ENCODE results near the gene FRAS1. TPM values are rescaled to one million over a fixed set of nuclear protein-coding genes. Genes with fewer than 3 reads are reported as not detected.

FRAS1 gene
- total RNA-seq, 8 experiments from 2014 or later = 0.59 to 28.6 (median 5.4) TPM

DNA sequence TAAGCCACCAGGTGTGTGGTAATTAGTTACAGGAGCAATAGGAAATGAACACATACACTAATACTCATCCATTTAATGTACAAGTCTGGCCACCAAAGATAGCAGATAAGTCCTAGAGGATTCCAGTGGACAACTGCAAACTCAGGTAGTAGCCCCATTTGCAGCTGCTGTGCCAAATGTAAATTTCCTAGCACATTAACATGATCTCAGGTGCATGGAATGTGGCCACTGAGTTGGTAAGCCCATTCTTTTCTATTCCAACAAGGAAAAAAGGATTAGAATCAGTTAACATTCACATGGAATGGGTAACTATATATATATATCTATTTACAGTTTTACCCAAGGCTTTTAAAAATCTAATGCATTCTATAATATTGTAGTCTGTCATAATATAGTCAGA, 23.3 kb upstream of the FRAS1 start:
- H3K27ac ChIP-seq = no peak overlapping the region
- no peak overlapping the region for H3K4me3 ChIP-seq
- H3K4me1 ChIP-seq (replicated peaks in 1 of 2) = no peaks in the 10 kb centered on the region
- in situ Hi-C loops (cut with MboI; ENCODE audit: low pct_unique_long_range_greater_than_20kb in 2 of 9, low sequenced_read_pairs in 9 of 9, unreplicated experiment in 9 of 9) = no loop called here
- ATAC-seq (replicated peaks in 6 of 8) = no peak

DNA sequence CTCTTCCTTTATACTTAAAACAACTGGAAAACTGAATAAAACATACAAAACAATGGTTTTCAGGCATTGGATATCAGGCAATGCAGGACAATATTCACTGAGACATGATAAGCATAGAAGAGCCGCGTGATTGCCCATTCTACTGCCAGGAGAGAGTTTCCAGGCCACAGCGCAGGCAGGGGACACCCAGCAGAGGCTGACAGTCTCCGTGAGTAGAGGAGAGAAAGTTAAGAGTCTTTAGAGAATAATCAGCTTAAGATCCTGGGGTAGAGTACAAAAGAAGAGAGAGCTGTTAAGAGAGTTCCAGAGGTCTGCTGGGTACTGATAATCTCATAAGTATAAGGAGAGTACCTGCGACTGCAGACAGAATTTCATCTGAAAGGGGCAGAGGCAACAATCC, 18.4 kb upstream of the FRAS1 start:
- WGBS, 10 experiments = 50 to 100% (median 89%) methylated on average over 1 to 5 of the region's 5 CpGs; no CpG with 5 or more reads in 1 of the 10 experiments
- no peak for ATAC-seq (replicated peaks in 6 of 8)
- H3K4me3 ChIP-seq = no peak overlapping the region
- no peak overlapping the region for H3K27ac ChIP-seq
- in situ Hi-C loops (cut with MboI; ENCODE audit: low pct_unique_long_range_greater_than_20kb in 2 of 9, low sequenced_read_pairs in 9 of 9, unreplicated experiment in 9 of 9) = no loop called here
- no peaks in the 10 kb centered on the region for H3K4me1 ChIP-seq (replicated peaks in 1 of 2)

- ATAC-seq (replicated peaks in 6 of 8) = no peak
- WGBS, 10 experiments = 67 to 100% (median 100%) methylated on average over 1 of the region's 1 CpG; no CpG with 5 or more reads in 4 of the 10 experiments
- in situ Hi-C loops (cut with MboI; ENCODE audit: low pct_unique_long_range_greater_than_20kb in 2 of 9, low sequenced_read_pairs in 9 of 9, unreplicated experiment in 9 of 9) = no loop called here
Observed at GRCh38 chr4:78039678-78040077, 17.4 kb upstream of the FRAS1 start.

GRCh38 chr4:78040431-78040830, 16.7 kb upstream of the FRAS1 start:
- in situ Hi-C loops (cut with MboI; ENCODE audit: low pct_unique_long_range_greater_than_20kb in 2 of 9, low sequenced_read_pairs in 9 of 9, unreplicated experiment in 9 of 9) = no loop called here
- no peaks in the 10 kb centered on the region for H3K4me1 ChIP-seq (replicated peaks in 1 of 2)
- ATAC-seq (replicated peaks in 6 of 8) = peak in 1 of 8 experiments; percentile 44
- no peak overlapping the region for H3K27ac ChIP-seq
- no peak overlapping the region for H3K4me3 ChIP-seq
- 80 to 100% (median 100%) methylated on average over 1 of the region's 1 CpG; no CpG with 5 or more reads in 1 of the 10 experiments for WGBS, 10 experiments

More at GRCh38 chr4:78039678-78040077, 17.4 kb upstream of the FRAS1 start:
- Histone ChIP-seq H3K4me1 (replicated peaks in 1 of 2) (no peaks in the 10 kb centered on the region), H3K4me3 (no peak overlapping the region), H3K27ac (no peak overlapping the region)

- in situ Hi-C loops (cut with MboI; ENCODE audit: low pct_unique_long_range_greater_than_20kb in 2 of 9, low sequenced_read_pairs in 9 of 9, unreplicated experiment in 9 of 9) = no loop called here
- Histone ChIP-seq H3K4me1 (replicated peaks in 1 of 2) (no peaks in the 10 kb centered on the region), H3K27ac (no peak overlapping the region), H3K4me3 (no peak overlapping the region)
- WGBS, 10 experiments = 16 to 100% (median 67%) methylated on average over 1 to 3 of the region's 3 CpGs; no CpG with 5 or more reads in 1 of the 10 experiments
- peak in 1 of 8 experiments; percentile 45 for ATAC-seq (replicated peaks in 6 of 8)
Observed at GRCh38 chr4:78047366-78047765, 9.8 kb upstream of the FRAS1 start.

DNA sequence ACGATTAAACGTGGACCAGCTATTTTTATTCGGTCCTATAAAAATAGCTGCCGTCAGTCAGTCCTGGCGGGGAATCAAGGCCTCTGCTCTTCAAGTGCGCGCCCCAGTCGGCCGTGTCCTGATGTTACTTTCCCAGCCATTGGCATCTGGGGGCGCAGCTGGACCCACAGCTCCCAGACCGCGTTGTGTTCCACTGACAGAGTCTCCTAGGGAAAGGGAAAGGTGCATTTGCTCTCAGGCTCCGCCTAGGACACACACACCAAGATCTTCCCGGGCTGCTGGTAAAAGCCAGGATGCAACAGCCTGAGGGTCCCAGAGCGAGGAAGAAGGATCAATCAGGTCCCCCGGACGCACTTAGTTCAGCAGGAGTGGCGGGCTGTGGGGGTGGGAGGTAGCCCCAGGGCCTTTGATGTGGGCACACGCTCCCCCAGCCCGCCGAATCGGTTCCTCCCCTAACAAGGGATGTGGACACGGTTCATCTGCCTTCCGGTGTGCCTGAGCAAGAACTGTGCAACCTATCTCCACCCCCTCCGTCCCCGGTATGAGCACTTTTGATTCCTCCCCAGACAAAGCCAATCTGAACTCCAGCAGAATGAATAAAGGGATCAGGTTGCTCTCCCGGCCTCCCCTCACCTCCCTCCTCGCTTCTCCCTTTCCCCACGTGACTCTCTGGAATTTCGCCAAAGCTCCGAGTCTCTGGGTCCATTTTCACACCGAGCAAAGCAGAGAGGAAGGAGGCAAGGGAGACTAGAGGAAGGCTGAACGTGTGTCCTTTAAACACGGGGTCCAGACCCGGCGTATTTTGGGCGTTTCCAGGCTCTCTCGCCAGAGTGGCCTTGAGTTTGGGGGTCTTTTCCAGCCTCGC, 626 bp upstream of the FRAS1 start:
- H3K27ac ChIP-seq = peak overlapping the region; percentile 41 to 70
- 0 to 20% (median 5%) methylated on average over 1 to 14 of the region's 39 CpGs; no CpG with 5 or more reads in 1 of the 10 experiments for WGBS, 10 experiments
- peak overlapping the region; percentile 45 to 94 (median 53) for H3K4me3 ChIP-seq
- ATAC-seq (replicated peaks in 6 of 8) = peak; percentile 61 to 79 (median 68)
- peaks cover 2 to 5% of the 10 kb centered on the region in 2 donors for H3K4me1 ChIP-seq (replicated peaks in 1 of 2)
- in situ Hi-C loops (cut with MboI; ENCODE audit: low pct_unique_long_range_greater_than_20kb in 2 of 9, low sequenced_read_pairs in 9 of 9, unreplicated experiment in 9 of 9) = loop anchor here in 1 of 9 experiments (25.0 kb wide), 1 partner anchor 456 kb away; no protein-coding TSS in a partner anchor

DNA sequence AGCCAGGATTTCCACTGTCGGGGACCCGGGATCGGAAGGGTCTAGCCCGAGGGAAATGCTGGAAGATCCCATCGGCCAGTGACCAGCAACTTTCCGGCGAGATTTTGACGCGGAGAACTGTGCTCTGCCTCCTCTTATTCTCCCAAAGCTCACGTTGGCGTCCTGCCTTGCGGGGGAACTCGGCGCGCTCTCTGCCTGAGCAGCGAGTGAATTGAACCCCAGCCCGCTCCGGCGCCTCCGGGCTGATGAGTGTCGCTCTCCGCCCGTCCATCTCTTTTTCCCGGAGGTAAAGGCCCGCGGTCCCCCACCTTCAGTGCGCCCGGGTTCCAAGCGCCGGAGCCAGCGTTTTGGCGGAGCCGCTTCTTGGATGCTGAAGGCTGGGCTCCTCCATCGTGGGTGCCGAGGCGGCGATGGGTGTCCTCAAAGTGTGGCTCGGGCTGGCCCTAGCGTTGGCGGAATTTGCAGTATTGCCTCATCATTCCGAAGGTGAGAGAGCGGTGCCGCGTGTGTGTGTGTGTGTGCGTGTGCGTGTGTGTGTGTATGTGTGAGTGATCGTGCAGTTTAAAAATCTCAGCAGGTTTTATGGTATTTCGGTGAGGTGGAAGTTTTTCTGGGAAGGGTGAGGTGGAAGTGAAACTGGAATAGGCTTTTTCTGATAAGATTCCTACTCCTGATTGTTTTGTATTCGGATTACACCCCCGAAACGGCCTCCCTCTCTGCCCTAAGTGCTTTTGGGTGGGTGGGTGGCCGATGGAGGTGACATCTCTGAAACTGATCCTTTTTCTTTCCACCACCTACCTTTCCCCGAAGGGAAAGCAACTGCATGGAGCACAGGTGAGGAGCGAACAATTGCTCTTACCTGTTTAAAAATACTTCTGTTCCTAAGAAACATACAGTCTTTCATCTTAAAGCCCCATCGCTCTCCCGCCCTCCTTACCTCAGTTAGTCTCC, 752 bp downstream of the FRAS1 start:
- WGBS, 10 experiments = 0 to 20% (median 0%) methylated on average over 1 to 19 of the region's 56 CpGs; no CpG with 5 or more reads in 1 of the 10 experiments
- ATAC-seq (replicated peaks in 6 of 8) = peak; percentile 10 to 41 (median 30)
- H3K27ac ChIP-seq = no peak overlapping the region
- peaks cover 2 to 5% of the 10 kb centered on the region in 2 donors for H3K4me1 ChIP-seq (replicated peaks in 1 of 2)
- H3K4me3 ChIP-seq = peak overlapping the region; percentile 45 to 94 (median 53)
- in situ Hi-C loops (cut with MboI; ENCODE audit: low pct_unique_long_range_greater_than_20kb in 2 of 9, low sequenced_read_pairs in 9 of 9, unreplicated experiment in 9 of 9) = loop anchor here in 1 of 9 experiments (25.0 kb wide), 1 partner anchor 454 kb away; no protein-coding TSS in a partner anchor

GRCh38 chr4:78058591-78059523, 1.7 kb downstream of the FRAS1 start:
- Histone ChIP-seq H3K27ac (no peak overlapping the region), H3K4me1 (replicated peaks in 1 of 2) (peaks cover 2 to 5% of the 10 kb centered on the region in 2 donors), H3K4me3 (peak overlapping the region; percentile 45 to 94 (median 53))
- in situ Hi-C loops (cut with MboI; ENCODE audit: low pct_unique_long_range_greater_than_20kb in 2 of 9, low sequenced_read_pairs in 9 of 9, unreplicated experiment in 9 of 9) = loop anchor here in 1 of 9 experiments (25.0 kb wide), 1 partner anchor 453 kb away; no protein-coding TSS in a partner anchor
- ATAC-seq (replicated peaks in 6 of 8) = peak; percentile 13 to 37 (median 26)
- WGBS, 10 experiments = 0 to 48% (median 0%) methylated on average over 2 to 26 of the region's 54 CpGs; no CpG with 5 or more reads in 1 of the 10 experiments

DNA sequence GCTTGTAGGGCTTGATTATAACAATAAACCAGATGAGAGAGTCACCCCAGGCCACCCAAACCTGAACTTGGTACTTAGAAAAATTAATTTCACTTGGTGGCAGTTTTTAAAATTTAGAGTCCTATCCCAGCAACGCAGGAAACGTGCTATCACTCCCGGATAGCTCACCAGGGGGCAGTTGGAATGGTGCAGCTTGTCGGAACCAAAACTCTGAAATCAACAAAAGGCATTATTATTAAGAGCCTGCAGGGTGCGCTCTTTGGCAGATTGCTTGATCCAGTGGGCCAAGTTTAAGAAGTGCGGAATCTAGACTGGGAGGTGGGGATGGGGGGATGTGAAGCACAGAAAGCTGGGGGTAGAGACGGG, 2.4 kb downstream of the FRAS1 start:
- peak in 7 of 8 experiments; percentile 4 to 23 (median 14) for ATAC-seq (replicated peaks in 6 of 8)
- Histone ChIP-seq H3K4me1 (replicated peaks in 1 of 2) (peaks cover 2 to 5% of the 10 kb centered on the region in 2 donors), H3K27ac (no peak overlapping the region), H3K4me3 (peak overlapping the region; percentile 45 to 94 (median 53))
- 0 to 41% (median 3%) methylated on average over 1 to 5 of the region's 7 CpGs; no CpG with 5 or more reads in 3 of the 10 experiments for WGBS, 10 experiments
- in situ Hi-C loops (cut with MboI; ENCODE audit: low pct_unique_long_range_greater_than_20kb in 2 of 9, low sequenced_read_pairs in 9 of 9, unreplicated experiment in 9 of 9) = loop anchor here in 1 of 9 experiments (25.0 kb wide), 1 partner anchor 453 kb away; no protein-coding TSS in a partner anchor

DNA sequence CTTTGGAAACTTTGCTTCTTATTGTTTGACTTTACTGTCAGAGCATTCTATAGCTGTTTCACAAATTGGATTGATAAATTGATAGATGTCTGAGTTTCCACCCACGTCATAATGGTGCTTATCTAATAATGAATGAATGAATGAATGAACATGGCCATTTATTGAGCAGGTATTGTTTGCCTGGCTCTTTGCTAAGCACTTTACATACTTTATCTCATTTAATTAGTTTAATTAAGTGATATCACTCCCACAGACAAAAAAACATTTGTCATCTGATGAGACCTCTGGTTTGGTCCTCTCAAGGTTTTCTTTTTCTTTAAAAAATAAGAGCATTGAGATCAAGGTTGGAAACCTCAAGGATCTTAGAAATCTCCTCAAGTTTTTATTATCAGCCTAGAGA, 2.8 kb downstream of the FRAS1 start:
- Histone ChIP-seq H3K27ac (no peak overlapping the region), H3K4me1 (replicated peaks in 1 of 2) (peaks cover 2 to 5% of the 10 kb centered on the region in 2 donors), H3K4me3 (peak overlapping the region in 4 of 5 donors; percentile 52 to 94 (median 55))
- in situ Hi-C loops (cut with MboI; ENCODE audit: low pct_unique_long_range_greater_than_20kb in 2 of 9, low sequenced_read_pairs in 9 of 9, unreplicated experiment in 9 of 9) = loop anchor here in 1 of 9 experiments (25.0 kb wide), 1 partner anchor 452 kb away; no protein-coding TSS in a partner anchor
- 20 to 100% (median 54%) methylated on average over 1 of the region's 1 CpG; no CpG with 5 or more reads in 2 of the 10 experiments for WGBS, 10 experiments
- ATAC-seq (replicated peaks in 6 of 8) = no peak

GRCh38 chr4:78061939-78062570, 4.9 kb downstream of the FRAS1 start:
- Histone ChIP-seq H3K4me3 (no peak overlapping the region), H3K27ac (no peak overlapping the region), H3K4me1 (replicated peaks in 1 of 2) (no peaks in the 10 kb centered on the region)
- ATAC-seq (replicated peaks in 6 of 8) = no peak
- in situ Hi-C loops (cut with MboI; ENCODE audit: low pct_unique_long_range_greater_than_20kb in 2 of 9, low sequenced_read_pairs in 9 of 9, unreplicated experiment in 9 of 9) = loop anchor here in 1 of 9 experiments (25.0 kb wide), 1 partner anchor 450 kb away; no protein-coding TSS in a partner anchor
- 20 to 100% (median 67%) methylated on average over 1 to 2 of the region's 2 CpGs; no CpG with 5 or more reads in 3 of the 10 experiments for WGBS, 10 experiments
